GM19372 (cell line): ENCODE data around the gene PTPN23.

ENCODE experiments used
- ATAC-seq: cut with Tn5 transposase; IDR thresholded peaks from one replicate; pipeline ENCODE4 v1.9.1; 2021; ENCODE audit warnings: mild to moderate bottlenecking, low read depth, moderate library complexity; ENCODE audit not compliant: unreplicated experiment

PTPN23 gene

DNA sequence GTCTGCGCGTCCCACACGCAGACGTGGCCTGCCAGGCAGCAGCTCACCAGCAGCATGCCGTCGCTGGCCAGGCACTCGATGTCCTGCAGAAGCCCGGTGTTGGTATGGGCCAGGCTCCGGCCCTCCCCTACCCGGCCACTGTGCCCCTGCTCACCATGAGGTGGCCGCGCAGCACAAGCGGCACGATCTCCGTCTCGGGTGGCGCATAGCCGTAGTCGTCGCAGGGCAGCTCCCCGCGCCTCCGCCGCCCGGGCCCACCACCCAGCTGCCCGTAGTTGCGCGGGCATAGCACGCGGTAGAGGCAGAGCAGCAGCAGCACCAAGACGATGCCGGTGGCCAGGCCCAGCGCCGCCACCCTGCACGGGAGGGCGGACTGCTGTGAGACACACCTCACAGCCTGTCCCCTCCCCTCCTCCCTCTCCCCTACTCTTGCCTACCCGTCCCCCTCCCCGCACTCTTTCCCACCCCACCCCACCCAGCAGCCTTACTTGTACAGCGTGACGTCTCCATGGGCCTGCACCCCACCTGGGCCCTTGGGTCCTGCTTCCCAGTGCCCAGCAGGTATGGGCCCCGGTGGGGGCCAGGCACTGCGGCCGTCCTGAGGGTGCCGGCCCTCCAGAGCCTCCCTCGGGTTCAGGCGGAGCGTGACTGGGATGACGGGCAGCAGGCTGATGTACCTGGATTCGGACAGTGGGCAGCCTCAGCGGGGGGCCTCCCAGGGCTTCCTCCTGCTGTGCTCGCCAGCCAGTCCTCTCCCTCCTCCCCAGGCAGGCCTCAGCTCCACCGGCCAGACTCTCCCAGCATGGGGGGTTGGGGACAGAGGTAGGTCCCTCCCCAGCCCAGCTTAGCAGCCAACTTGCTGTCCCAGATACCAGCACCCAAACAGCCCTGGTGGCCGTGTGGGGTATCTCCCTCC, 37.6 kb downstream of the PTPN23 start:
- ATAC-seq, result no peak

DNA sequence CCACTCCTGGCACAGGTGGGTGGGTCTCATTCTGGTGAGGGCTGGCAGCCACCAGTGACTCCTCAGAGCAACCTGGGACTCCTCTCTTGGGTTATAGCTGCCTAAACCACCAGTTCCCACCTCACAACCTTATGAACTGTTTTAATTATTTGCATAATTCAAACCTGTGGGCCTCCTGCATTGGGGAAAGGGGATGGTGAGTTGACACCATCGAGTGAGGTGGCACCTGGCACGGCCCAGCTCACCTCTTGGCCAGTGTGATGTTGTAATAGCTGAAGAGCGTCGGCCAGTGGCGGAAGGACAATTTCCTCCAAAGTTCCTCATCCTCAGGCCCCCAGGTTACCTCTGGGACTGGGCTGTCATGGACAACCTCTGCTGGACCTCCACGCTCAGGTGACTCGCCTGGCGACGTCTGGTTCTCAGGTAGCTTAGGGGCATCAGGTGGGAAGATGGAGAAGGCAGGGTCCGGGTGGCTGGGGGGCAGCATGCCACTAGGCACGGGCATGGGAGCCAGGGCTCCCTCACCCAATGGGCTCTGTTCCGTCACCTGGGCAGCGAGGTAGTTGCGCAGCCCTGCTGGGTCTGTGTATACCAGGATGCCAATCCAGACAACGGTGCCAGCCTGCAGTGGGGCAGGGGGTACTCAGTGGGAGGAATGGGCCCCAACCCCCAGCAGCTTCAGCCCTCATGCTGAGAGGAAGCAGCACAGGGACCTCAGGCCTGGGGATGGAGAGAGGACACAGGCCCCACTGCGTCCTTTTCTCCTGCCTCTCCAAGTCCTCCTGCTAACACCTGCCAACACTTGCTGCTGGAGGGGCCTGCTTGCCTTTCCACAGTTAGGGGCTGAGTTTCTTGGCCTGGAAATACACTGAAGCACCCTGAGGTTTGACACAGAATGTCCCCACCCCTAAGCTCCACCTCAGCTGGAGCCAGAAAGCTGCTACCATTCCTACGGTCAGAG, 38.5 kb downstream of the PTPN23 start:
- no peak for ATAC-seq

DNA sequence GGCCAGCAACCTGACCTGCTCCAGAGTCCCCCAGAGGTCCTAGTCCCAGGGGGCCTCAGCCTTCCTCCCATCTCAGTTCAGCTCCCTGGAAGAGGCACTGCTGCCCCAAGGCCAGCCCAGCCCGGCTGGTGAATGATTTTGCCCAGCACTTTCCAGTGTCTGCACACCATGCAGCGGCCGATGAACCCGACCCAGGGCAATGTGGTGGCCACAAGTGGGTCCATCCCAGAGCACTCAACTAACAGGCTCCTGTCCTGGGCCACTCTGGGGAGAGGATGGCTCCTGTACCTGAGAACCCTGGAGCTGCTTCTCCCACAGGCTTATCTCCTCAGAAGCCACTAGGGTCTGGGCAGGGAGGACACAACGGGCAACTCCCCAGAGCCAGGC, 39.2 kb downstream of the PTPN23 start:
- no peak for ATAC-seq

DNA sequence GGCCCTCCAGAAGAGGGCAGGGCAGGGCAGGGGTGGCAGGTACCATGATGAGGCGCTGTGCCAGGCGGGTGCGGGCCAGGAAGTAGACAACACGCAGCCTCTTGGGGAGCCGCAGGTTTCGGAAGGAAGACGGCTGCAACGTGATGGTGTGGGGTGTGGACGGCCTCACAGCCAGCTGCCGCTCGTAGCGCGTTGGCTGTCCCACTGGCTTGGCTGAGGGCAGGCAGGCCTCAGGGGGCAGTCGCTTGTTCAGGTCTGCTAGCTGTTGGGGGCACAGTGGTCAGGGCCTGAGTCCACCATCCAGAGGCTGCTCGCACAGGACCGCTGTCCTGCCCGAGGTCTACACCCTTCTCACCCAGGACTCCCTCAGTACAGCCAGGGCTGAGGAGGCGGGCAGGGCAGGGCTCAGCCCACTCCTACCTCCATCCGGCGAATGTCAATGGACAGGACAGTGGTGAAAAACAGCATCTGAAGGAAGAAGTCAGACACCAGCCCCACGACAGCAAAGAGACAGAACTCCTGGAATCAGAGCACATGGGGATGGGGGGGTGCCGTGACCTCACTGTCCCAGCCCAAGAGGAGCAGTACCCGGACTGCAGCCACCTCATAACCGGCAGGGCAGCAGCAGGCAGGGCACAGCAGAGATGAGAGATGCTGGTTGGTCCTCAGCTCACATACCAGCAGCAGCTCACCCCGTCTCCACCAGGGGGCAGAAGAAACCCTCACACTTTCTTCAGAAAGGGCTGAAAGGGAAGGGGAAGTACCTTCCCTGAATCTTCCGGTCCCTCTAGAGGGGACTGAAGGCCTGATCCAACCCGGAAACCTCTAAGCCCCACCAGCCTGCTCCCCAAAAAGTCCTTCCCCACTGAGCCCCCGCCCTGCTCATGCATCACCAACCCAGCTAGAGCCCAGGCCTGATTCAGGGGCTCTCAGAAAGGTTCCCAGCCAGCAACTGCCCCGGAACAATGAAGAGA, 40.0 kb downstream of the PTPN23 start:
- peak; percentile 72 for ATAC-seq

DNA sequence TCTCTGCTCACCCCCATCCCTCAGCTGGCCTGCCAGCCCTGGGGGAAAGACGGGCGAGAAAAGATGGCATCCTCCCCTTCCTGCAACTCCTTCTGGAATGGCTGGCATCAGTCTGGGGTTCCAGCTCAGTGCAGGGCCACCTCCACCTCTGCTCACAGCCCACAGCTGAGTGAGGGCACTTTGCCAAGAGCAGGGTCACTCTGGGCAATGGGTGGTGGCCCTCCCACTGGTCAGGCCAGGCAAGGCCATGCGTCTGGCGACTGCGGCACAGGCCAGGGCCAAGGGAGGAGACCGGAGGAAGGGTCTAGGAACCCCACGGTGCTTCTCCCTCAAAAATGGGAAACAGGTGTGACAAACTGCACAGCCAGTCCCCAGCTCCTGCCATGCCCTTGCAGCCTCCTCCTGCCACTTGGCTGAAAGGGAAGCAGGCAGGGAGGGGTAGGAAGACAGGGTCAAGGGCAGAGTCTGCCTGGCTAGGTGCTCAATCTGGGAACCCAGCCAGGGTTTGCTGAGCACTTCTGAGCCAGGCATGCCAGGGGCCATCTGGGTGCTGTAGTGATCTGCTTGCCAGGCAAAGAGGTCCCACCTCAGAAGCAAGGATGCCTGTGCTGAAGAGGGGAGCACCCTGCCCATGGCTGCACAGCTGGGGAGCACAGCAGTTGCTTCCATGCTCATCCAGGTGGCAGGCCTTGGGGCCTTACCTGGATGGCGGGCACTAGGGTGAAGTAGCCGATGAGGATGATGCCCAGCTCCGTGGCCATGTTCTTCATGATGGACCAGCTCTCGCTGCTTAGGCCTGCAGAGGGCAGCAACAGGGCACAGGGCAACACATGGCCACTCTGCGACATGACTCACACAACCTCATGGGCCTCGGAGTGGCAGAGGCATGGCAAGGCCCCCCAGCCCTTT, 41.2 kb downstream of the PTPN23 start:
- ATAC-seq, result no peak

DNA sequence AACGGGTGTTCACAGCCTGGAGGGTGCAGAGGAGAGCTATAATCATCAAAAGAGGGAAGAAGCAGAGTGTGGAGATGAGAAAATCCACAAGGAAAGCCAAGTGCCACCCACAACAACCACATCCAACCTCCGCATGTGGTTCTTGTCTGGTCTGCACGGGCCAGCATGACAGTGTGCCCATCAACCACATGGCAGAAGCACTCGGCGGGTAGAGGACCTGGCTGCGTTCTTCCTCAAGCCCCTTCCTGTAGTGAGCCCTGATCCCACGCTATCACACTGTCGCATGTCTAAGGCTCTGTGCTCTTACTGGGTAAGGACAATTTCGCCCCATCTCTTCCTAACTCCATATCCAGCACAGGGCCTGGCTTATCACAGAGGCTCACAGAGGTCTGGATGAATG, 41.9 kb downstream of the PTPN23 start:
- ATAC-seq, result no peak

DNA sequence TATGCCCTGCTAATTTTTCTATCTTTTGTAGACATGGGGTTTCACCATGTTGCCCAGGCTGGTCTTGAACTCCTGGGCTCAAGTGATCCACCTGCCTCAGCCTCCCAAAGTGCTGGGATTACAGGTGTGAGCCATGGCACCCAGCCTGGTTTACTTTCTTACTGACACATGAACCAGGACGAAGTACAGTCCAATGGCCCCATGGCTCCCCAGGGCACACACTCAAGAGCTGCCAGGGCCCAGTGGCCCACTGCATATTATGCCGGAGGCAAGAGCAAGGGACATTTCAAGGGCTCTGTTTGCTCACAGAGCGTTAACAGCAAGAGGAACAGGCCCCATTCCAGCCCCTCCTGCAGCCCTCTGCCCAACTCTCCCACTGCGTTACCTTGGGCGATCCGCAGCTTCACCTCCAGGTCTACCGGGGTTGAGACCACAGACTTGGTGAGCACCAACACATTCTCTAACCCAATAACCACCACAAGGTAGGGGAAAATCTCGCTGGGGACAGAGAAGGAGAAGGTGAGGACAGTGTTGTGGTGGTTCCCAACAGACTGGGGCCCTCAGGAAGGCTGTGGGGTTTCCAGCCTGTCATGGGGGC, 42.8 kb downstream of the PTPN23 start:
- ATAC-seq, result no peak

DNA sequence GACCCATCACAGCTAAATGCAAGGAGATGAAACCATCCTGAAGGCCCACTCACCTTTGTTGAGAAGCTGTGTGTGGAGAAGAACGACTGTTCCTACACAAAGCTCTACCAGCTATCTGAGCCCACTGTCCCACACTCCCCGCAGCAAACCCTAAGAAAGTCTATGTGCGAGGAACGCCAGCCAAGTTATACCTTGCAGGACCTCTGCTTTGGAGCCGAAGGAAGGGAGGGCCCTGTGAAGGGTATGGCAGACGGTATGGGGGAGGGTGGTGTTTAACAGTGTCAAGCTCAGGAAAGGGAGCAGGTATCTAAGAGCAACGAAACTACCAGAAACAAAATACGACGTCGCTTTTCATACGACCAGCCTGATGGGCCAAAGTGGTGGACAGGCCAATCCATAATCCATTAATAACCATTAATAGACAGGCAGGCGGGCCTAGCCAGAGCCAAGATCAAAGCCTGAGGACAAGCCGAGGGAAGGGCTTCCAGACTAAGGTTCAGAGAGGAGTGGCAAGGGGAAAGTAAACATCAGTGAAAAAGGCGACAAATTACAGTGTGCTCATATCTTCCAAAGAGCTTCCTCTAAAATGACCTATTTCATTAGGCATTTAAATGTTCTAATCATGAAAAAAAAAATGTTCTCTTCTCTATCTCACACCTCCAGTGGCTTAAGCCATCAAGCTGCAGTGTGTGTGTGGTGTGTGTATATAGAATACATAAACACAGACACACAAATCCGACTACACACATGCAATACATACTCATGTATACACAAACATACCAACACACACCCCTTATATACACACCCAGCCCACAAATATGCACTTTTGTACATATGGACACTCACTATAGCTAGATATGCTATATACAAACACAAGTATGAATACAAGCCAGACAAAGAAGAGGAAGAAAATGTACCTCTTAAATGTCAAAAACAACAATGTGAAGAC, 43.9 kb downstream of the PTPN23 start:
- no peak for ATAC-seq

DNA sequence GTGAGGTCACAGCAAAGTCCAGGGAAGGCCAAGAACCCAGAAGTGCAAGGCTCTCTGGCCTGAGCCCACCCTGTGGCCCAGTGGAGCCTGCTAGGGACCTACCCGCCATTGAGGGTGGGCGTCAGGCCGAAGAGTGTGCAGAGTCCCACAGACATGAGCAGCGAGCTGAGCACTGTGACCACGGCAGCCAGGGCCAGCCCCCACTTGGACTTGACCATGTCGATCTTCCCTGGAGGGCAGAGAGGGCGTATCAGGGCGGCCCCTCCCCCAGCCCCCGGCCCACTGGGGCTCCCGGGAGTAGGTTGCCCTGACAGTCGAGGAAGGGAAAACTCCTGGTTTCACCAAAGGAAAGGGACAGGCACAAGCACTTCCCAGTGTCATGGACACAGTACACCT, 44.6 kb downstream of the PTPN23 start:
- no peak for ATAC-seq

DNA sequence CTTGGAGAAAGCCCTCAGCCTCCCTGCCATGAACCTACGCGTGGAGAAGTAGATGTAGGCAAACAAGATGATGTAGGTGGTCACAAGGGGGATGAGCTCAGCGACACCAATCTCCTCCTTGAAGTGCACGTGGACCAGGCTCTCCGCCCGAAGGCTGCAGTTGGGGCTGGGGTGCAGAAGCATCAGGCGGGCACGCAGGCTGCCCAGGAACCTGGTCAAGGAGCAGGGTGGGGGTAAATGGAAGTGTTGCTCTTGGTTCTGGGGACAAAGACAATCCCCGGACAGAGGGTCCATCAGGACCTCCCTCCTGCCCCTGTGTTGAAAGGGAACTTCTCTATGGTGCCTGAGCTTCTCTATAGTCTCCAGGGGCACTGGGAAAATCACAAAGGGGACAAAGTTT, 45.1 kb downstream of the PTPN23 start:
- ATAC-seq, result no peak

DNA sequence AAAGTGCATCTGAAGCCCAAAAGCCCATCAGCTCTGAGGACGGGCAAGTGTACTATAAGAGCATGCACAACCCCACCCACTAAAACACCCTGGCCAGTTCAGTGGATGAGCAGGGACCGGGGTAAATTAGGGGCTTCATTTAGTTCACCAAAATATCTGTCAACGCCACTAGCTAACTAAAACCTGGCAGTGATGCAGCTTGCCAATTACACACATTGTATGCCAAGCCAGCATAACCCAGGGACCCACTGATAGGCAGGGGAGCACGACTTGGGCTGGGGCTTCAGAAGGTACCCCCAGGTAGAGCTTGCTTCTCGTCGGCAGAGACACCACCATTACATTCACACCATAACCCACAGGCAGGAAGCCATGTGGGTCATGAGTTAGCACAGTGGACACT, 47.0 kb downstream of the PTPN23 start:
- ATAC-seq, result no peak

DNA sequence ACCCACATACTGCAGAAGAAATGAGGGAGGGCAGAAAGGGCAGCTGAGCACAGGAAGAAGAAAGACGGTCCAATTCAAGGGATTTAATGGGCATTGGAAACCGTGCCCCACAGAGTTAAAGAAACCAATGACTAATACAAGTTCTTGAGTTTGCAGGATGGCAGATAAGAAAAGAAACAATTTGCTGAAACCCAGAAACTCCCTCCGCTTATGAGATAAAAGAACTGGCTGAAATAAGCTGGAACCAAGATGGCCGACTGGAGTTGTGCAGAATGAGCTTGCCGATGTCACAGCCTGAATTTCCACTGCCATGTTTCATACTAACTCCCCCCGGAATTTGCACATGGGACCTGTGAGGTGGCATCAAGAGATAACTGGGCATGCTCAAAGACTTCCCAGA, 47.8 kb downstream of the PTPN23 start:
- ATAC-seq, result no peak

DNA sequence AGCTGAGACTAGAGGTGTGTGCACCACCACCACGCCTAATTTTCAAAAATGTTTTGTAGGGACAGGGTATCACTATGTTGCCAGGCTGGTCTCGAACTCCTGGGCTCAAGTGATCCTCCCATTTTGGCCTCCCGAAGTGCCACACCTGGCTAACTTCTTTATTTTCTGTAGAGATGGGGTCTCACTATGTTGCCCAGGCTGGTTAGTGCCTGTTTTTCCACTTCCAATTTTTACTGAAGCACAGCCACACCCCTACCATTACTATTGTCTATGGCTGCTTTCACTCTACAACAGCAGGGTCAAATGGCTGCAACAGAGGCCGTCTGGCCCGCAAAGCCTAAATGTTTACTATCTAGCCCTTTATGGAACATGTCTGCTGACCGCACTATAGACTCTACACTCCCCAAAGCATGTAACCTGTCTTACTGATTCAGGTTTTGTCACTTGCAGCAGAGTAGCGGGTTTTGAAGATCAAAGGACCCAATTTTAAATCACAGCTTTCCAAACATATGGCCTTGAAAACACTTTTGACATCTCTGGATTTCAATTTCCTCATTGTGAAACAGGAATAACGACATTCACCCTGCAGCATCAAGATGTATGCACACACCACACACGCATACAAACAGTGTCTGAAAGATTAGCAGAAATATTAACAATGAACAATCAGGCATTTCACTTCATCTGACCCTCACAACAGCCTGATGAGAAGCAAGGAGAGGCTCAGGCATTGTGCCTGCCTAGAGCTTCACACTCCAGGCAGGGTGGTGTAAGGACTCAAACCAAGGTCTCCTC, 48.9 kb downstream of the PTPN23 start:
- ATAC-seq, result no peak

DNA sequence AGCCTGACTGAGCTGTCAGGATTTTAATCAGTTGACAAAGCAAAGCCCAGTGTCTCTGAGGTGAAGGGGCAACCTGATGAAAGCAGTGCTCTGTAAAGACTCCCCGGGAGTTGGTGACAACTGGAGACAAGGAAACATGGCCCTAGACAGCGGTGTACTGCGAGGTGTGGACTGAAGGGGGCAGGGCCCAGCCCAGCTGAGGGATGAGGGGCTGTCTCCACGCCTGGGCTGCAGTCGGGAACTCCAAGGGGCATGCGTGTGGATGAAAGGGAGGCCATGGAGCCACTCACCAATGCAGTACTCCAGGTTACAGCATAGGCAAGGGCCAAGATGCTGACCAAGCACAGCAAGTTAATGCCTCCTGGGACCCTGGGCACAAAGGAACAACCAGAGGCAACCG, 49.8 kb downstream of the PTPN23 start:
- no peak for ATAC-seq

DNA sequence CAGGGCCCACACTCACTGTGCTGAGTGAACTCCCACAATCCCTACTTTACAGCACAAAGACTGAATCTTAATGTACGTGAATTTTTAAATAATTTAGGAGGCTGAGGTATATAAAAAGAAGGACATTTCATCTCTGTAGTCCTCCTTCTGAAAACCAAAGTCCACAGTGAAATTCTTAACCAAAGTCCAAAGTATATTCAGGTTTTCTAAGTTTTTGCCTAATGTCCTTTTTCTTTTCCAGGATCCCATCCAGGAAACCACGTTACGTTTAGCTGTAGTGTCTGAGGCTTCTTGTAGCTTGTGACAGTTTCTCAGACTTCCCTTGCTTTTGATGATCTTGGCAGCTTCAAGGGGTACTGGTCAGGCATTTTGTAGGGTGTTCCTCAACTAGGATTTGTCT, 50.4 kb downstream of the PTPN23 start:
- ATAC-seq, result no peak

DNA sequence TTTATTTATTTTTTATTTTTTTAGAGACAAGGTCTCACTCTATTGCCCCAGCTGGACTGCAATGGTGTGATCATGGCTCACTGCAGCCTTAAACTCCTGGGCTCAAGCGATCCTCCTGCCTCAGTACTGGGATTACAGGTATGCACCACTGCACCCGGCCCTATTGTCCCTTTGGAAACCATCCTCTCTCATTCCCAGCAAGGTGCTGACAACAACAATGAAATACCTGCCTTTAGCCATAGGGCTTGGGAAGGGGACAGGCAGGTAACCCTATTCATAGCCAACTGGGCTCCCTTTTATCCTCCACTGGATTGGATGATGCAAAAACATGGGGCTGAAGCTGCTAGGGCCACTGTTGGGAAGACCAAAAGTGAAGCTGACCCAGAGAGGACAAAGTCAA, 51.9 kb downstream of the PTPN23 start:
- ATAC-seq, result no peak

DNA sequence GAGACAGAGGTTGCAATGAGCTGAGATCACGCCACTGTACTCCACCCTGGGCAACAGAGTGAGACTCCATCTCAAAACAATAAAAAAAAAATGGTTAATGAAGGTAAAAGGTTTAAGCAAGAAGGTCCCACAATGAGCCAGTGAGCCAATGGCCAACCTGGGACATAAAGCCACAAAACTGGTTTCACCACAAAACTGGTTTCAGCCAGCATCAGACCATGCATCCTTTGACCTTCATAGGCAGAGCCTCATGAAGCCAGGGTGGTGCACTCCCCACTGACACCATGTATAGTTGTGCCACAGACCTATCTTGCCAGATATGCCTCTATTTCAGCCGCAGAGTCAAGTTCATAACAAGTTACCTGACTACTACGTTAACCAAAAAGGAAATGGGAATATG, 53.0 kb downstream of the PTPN23 start:
- ATAC-seq, result no peak
